Activated T-cell treated with anti-CD3 and anti-CD28 coated beads, Interleukin-2, amount 50 U/mL, for 72 hours (primary cell): Measurements from ENCODE around the gene DHX58. TPM values are rescaled to one million over a fixed set of nuclear protein-coding genes. Genes with fewer than 3 reads are reported as not detected.

Experiments used
- ATAC-seq, 2 donors: fragments of 150-1000 bp; cut with Tn5 transposase; replicated peaks in 1 of 2; 2 replicates each; pipeline ENCODE4 v1.10.0; 2021; ENCODE audit warnings: moderate library complexity in 2 of 2, mild to moderate bottlenecking in 1 of 2
- DNase-seq, 2 donors: peaks; one replicate each; pipeline ENCODE4 v3.0.0; 2021 to 2022; ENCODE audit warnings: mixed read lengths in 1 of 2
- H3K27ac Mint-ChIP-seq: one replicate; pipeline ENCODE4 v1.8.0; 2022; ENCODE audit warnings: mild to moderate bottlenecking, moderate library complexity, mixed read lengths
- H3K27me3 Mint-ChIP-seq: one replicate; pipeline ENCODE4 v1.8.0; 2022; ENCODE audit warnings: low read depth, mixed read lengths
- H3K36me3 Mint-ChIP-seq, 2 donors: one replicate each; pipeline ENCODE4 v1.8.0; 2022; ENCODE audit warnings: mixed read lengths in 2 of 2, mild to moderate bottlenecking in 1 of 2; ENCODE audit not compliant: insufficient read depth in 2 of 2
- H3K4me1 Mint-ChIP-seq: one replicate; pipeline ENCODE4 v1.8.0; 2022; ENCODE audit warnings: low read depth, mixed read lengths
- H3K4me3 Mint-ChIP-seq, 2 donors: one replicate each; pipeline ENCODE4 v1.8.0; 2022; ENCODE audit warnings: mild to moderate bottlenecking in 2 of 2, mixed read lengths in 2 of 2, moderate library complexity in 2 of 2
- H3K9me3 Mint-ChIP-seq, 2 donors: one replicate each; pipeline ENCODE4 v1.8.0; 2022; ENCODE audit warnings: mixed read lengths in 2 of 2
- total RNA-seq, 2 donors: library from RNA; stranded (reverse); gene quantifications; one replicate each; pipeline ENCODE4 v1.2.3, GENCODE V29; 2022

Gene DHX58
- total RNA-seq, 2 donors from 2014 or later = 33.2 to 62.0 TPM

DNA sequence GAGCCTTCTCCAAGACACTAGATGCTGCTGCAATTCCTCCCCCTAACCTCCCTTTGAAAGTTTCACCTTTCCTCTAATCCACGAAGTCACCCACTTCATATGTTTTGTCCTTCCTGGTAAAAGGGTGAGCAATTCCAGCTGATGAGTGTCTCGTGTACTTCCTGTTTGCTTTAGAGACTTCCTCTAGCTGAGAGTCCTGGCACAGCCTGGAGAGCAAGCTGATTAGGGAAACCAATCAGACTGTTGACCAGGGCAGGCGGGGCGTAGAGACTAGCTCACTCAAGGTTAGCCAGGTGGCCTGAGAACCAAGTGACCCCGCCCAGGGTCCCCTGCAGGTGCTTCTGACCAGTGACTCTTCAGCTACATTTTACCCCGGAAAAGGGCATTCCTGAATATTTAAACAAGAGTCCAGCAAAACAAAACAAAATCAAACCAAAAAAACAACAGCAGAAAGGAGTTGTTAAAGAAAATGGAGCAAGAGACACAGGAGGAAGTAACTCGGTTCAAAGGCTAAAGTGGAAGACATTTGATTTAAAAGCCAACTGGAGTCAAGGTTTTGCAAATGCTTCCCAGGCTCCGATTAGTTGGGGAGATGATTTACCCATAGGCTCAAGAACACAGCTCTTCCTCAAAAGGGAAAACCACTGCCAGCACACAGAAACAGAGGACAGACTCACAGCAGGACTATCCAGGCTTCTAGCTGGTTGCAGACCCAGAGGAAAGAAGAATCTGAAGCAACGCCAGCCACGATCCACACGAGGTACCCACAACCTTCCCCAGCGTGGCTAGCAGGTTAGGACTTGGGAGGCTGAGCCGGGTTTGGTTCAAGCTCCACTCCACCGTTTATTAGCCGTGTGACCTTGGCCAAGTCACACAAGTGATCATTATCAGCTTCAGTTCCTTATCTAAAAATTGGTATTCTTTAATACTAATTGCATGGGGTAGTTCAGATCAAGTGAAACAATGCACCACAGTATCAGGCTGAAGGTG lies 23.4 kb upstream of the DHX58 start:
- ATAC-seq (no peak), DNase-seq (no peak)
- Mint-ChIP-seq H3K4me1 (peaks cover 57% of the 10 kb centered on the region), H3K27ac (peak overlapping the region; percentile 97), H3K27me3 (no peaks in the 10 kb centered on the region), H3K9me3 (no peaks in the 10 kb centered on the region), H3K36me3 (peaks cover 1 to 9% of the 10 kb centered on the region in 2 donors), H3K4me3 (peak overlapping the region in 1 of 2 donors; percentile 45)

DNA sequence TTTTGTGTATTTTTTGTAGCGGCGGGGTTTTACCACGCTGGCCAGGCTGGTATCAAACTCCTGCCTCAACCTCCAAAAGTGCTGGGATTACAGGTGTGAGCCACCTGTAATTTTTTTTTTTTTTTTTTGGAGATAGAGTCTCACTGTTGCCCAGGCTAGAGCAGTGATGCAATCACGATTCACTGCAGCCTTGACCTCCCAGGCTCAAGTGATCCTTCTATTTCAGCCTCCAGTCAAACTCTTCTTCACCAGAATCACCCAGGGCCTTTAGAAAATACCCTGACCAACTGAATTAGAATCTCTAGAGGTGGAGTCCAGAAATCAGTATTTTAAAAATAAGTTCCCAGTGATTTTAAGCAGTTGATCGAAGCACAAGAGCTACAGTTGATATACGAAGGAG lies 22.6 kb upstream of the DHX58 start:
- H3K4me1 Mint-ChIP-seq = peaks cover 53% of the 10 kb centered on the region
- ATAC-seq (no peak), DNase-seq (no peak)
- H3K27ac Mint-ChIP-seq = no peak overlapping the region
- no peak overlapping the region for H3K4me3 Mint-ChIP-seq
- H3K36me3 Mint-ChIP-seq = peaks cover 1 to 5% of the 10 kb centered on the region in 2 donors
- no peaks in the 10 kb centered on the region for H3K9me3 Mint-ChIP-seq
- no peaks in the 10 kb centered on the region for H3K27me3 Mint-ChIP-seq

DNA sequence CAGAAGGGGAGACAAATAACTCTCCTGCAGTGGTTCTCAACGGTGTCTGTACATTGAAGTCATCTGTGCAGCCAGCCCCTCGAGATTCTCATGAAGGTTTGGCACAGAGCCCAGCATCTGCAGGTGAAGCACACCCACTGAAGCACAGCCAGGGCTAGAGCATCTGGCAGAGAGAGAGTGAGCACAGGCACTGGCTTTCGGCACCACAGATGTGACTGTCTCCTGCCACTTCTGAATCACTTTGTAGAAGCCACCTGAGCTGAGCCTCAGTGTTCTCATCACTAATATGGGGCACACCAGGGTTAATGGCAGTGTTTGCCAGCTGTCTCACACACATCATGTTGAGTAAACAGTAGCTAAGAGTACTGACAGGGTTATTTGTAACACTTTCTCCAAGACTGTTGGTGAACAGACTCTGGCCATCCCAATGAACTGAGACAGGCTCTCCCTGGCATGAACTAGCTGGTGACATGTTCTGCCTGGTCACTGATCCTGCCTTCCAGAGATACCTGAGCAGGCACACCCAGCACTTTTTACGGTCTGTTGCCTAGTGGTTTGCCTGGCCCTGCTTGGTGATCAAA lies 21.0 kb upstream of the DHX58 start:
- peak overlapping the region in 1 of 2 donors; percentile 13 for H3K4me3 Mint-ChIP-seq
- ATAC-seq (peak; percentile 74 to 79), DNase-seq (peak; percentile 34 to 48)
- peaks cover 60% of the 10 kb centered on the region for H3K4me1 Mint-ChIP-seq
- H3K36me3 Mint-ChIP-seq = peaks cover 1 to 6% of the 10 kb centered on the region in 2 donors
- H3K27me3 Mint-ChIP-seq = no peaks in the 10 kb centered on the region
- peak overlapping the region; percentile 84 for H3K27ac Mint-ChIP-seq
- H3K9me3 Mint-ChIP-seq = no peaks in the 10 kb centered on the region

DNA sequence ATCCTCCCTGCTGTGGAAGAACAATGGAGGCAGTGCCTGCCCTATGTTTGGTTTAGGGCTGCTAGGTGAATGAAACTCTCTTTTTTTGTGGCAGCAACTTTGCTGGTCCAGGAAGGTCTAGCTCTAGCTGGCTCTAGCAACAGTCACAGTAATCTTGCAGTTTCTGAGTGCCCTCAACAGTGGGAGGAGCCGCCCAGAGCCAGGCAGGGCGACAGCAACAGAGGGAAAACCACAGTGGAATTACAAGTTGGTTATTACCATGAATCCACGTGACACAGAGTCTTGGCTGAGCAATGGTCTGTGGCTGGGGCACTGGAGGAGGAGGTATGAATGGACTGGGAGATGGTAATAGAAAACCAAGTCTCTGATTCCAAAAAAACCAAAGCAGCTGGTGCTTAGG lies 20.4 kb upstream of the DHX58 start:
- H3K27ac Mint-ChIP-seq = peak overlapping the region; percentile 84
- DNase-seq (peak; percentile 39 to 42), ATAC-seq (peak; percentile 80 to 81)
- H3K36me3 Mint-ChIP-seq = peaks cover 1 to 7% of the 10 kb centered on the region in 2 donors
- H3K4me1 Mint-ChIP-seq = peaks cover 59% of the 10 kb centered on the region
- H3K9me3 Mint-ChIP-seq = no peaks in the 10 kb centered on the region
- H3K4me3 Mint-ChIP-seq = peak overlapping the region; percentile 10 to 13
- no peaks in the 10 kb centered on the region for H3K27me3 Mint-ChIP-seq

DNA sequence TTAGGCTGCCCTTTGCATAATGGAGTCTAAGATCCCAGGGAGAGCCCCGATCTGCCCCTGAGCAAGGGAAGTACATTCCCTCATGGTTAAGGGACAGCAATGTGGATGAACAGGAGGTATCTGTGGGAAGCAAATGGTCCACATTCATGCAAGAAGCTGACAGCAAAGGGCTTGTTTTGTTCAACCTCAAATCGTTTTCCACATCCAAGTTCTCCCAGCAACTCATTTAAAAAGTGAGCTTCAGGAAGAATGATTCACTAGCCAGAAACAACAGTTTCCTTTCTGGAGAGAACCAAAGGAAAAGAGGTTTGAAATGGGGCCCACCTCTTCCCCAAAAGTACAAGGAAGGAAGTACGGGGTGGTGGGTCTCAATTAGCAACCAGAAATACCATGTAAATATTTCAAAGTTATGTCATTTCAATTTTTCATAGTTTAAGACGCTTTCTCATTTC lies 19.5 kb upstream of the DHX58 start:
- ATAC-seq (no peak), DNase-seq (no peak)
- H3K27ac Mint-ChIP-seq = peak overlapping the region; percentile 7
- H3K4me3 Mint-ChIP-seq = no peak overlapping the region
- H3K4me1 Mint-ChIP-seq = peaks cover 54% of the 10 kb centered on the region
- H3K36me3 Mint-ChIP-seq = peaks cover 1 to 7% of the 10 kb centered on the region in 2 donors
- H3K27me3 Mint-ChIP-seq = no peaks in the 10 kb centered on the region
- no peaks in the 10 kb centered on the region for H3K9me3 Mint-ChIP-seq

DNA sequence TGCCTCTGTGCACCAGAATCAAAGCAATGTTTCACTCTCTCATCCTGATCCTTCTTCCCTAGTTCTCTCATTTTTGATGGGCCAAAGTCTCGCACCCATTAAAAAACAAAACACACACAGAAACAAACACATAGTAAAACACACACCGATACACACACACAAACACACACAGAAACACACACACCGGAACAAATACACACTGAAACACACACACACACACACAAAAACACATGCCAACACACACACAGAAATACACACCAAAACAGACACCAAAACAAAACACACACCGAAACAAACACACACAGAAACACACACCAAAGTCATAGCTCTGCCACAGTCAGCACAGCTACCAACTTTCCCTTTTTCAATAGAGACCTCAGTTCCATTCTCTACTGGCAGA lies 18.7 kb upstream of the DHX58 start:
- Mint-ChIP-seq H3K4me3 (no peak overlapping the region), H3K9me3 (no peaks in the 10 kb centered on the region), H3K27ac (peak overlapping the region; percentile 0), H3K36me3 (peaks cover 1 to 6% of the 10 kb centered on the region in 2 donors), H3K27me3 (no peaks in the 10 kb centered on the region), H3K4me1 (peaks cover 47% of the 10 kb centered on the region)
- ATAC-seq (no peak), DNase-seq (no peak)

DNA sequence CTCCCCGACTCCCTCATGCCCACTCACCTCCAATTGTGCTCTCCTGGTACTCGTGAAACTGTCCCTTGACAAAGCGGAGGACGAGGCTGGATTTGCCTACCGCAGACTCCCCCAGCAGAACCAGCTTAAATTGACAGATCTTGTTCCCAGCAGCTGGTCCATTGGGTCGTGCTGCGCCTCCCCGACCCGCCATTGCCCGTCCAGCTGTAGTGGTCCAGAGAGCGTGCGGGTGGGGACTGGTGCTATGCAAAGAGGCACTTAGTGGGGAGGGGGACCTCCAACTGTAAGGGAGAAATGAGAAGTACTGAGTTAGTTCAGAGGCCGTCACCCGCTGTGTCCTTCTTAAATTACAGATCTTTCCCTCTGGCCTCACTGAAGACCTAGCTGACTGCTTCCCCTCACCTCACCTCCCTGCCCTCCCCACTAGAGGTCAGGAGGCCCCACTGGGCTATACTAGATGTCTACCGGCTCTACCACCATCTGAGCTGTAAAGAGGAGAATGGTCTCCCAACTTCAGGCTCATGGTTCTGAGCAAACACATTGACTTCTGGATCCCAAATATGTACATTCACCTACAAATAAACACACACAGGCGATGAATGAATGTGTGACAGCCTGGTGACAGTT lies 17.9 kb upstream of the DHX58 start:
- no peak overlapping the region for H3K4me3 Mint-ChIP-seq
- H3K4me1 Mint-ChIP-seq = peaks cover 39% of the 10 kb centered on the region
- no peaks in the 10 kb centered on the region for H3K27me3 Mint-ChIP-seq
- peaks cover 0 to 11% of the 10 kb centered on the region in 2 donors for H3K36me3 Mint-ChIP-seq
- no peak for DNase-seq
- ATAC-seq = no peak
- peak overlapping the region; percentile 39 for H3K27ac Mint-ChIP-seq
- no peaks in the 10 kb centered on the region for H3K9me3 Mint-ChIP-seq

DNA sequence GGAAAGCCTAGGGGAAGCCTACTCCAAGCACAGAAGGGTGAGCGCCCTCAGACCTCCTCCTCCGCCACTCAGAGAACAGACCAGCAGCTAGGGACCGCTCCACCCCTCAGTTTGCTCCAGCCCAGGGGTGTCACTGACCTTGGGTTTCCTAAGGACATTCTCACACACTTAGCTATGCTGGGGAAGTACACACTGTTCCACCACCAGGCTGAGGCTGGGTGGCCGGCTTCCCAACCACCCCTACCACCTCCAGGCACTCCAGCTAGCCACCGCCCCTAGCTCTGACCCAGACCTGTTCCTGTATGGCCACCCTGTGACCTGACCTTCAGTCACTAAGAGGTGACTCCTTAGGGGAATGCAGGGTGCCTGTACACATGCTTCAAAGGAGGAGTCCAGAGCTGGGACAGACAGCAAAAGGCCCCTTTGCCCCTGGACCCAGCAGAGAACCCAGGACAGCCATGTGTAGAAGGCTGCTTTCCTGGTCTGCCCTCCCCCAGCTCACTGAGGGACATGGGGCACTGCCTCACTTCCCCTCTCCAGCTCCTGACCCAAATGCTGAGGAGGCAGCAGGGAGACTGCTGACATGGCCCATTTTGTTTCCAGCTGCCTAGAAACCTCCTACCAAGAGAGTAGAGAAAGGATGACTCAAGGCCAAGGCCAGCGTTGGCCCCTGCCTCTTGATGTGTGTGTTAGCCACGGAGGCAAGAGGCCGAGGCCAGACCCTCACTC lies 16.8 kb upstream of the DHX58 start:
- ATAC-seq = no peak
- no peak overlapping the region for H3K27ac Mint-ChIP-seq
- no peak overlapping the region for H3K4me3 Mint-ChIP-seq
- no peaks in the 10 kb centered on the region for H3K9me3 Mint-ChIP-seq
- DNase-seq = no peak
- H3K4me1 Mint-ChIP-seq = peaks cover 37% of the 10 kb centered on the region
- H3K27me3 Mint-ChIP-seq = no peaks in the 10 kb centered on the region
- H3K36me3 Mint-ChIP-seq = peaks cover 0 to 11% of the 10 kb centered on the region in 2 donors

DNA sequence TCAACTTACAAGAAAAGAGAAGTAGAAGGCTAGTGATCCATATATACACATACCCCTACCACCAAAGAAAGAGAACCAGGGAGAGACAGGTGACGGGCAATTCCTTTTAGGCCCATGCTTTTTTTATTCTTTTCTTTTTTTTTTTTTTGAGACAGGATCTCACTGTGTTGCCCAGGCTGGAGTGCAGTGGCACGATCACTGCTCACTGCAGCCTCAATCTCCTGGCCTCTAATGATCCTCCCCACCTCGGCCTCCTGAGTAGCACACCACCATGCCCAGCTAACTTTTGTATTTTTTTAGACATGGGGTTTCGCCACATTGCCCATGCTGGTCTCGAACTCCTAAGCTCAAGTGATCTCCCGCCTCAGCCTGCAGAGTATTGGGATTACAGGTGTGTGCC lies 14.9 kb upstream of the DHX58 start:
- no peaks in the 10 kb centered on the region for H3K27me3 Mint-ChIP-seq
- H3K9me3 Mint-ChIP-seq = no peaks in the 10 kb centered on the region
- peak overlapping the region; percentile 16 for H3K27ac Mint-ChIP-seq
- H3K36me3 Mint-ChIP-seq = peaks cover 0 to 9% of the 10 kb centered on the region in 2 donors
- H3K4me1 Mint-ChIP-seq = peaks cover 19% of the 10 kb centered on the region
- H3K4me3 Mint-ChIP-seq = no peak overlapping the region
- no peak for DNase-seq
- ATAC-seq = no peak

DNA sequence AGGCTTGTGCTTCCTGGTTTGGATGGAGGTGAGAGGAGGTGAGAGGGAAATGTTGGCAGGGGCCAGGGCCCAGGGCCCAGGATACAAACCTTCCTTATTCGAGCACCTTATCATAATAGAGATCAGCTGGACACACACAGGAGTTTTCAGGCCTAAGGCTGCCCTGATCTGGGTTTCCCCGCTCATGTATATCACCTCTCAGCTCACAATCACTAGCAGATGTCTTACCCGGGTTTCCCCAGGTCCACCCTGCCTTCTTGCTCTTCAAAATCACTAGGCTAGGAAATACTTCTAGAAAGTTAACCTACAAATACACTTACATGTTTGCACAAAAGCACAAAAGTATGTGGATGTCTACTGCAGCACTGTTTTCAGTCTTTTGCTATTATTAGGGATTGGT lies 14.3 kb upstream of the DHX58 start:
- Mint-ChIP-seq H3K36me3 (peaks cover 0 to 9% of the 10 kb centered on the region in 2 donors), H3K27ac (peak overlapping the region; percentile 16), H3K9me3 (no peaks in the 10 kb centered on the region), H3K27me3 (no peaks in the 10 kb centered on the region), H3K4me3 (no peak overlapping the region), H3K4me1 (peaks cover 15% of the 10 kb centered on the region)
- no peak for ATAC-seq
- DNase-seq = no peak

DNA sequence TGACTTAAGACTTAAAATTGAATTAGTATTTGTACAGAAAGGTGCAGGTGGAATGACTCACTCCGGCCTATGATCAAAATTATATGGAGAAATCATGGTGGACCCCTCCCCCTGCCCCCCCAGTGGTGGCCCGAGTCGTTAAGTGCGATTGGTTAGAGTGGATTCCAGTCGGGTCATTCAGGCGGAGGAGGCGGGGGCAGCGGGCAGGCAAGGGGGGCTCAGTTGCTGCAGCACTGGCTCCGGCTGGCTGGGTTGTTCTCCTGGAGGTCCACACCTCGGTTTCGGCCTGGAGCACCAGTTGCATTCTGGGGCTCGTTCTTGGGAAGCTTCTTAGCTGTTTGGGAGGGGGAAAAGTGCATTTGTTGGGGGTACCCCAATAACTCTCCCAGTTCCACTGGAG lies 13.1 kb upstream of the DHX58 start:
- H3K27ac Mint-ChIP-seq = no peak overlapping the region
- peaks cover 0 to 7% of the 10 kb centered on the region in 2 donors for H3K36me3 Mint-ChIP-seq
- no peak overlapping the region for H3K4me3 Mint-ChIP-seq
- H3K27me3 Mint-ChIP-seq = no peaks in the 10 kb centered on the region
- no peaks in the 10 kb centered on the region for H3K9me3 Mint-ChIP-seq
- peaks cover 15% of the 10 kb centered on the region for H3K4me1 Mint-ChIP-seq
- DNase-seq = no peak
- no peak for ATAC-seq

DNA sequence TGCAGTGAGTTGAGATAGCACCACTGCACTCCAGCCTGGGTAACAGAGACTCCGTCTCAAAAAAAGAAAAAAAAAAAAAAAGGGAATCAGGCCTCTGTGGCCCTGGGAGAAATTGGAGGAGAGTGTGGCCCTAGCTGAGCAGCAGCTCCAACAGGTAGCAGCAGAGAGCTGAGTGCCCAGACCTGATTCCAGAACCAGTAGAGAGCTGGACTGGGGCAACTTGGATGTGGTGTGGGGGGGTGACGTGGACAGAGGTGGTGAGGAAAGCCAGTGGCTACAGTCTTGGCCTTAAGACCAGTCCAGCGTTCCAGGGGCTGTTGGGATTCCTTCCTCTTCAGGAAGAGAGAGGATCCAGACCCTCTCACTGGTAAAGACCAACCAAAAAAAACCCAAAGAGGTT lies 11.7 kb upstream of the DHX58 start:
- H3K27ac Mint-ChIP-seq = no peak overlapping the region

More for the DNA sequence above, 11.7 kb upstream of the DHX58 start:
- Mint-ChIP-seq H3K36me3 (peaks cover 0 to 7% of the 10 kb centered on the region in 2 donors), H3K4me1 (peaks cover 24% of the 10 kb centered on the region), H3K4me3 (no peak overlapping the region), H3K27me3 (no peaks in the 10 kb centered on the region), H3K9me3 (no peaks in the 10 kb centered on the region)
- DNase-seq (no peak), ATAC-seq (no peak)
